B cell (primary cell): ENCODE data around the gene KRT79. TPM values are rescaled to one million over a fixed set of nuclear protein-coding genes. Genes with fewer than 3 reads are reported as not detected.

Source experiments
- ATAC-seq: fragments of 200-7000 bp; cut with Tn5 transposase; one replicate; pipeline ENCODE4 v1.10.0; 2021; ENCODE audit warnings: low read depth, mild to moderate bottlenecking, moderate number of reproducible peaks, moderate library complexity
- CTCF ChIA-PET: fragments of 350-600 bp; sonication (Branson Sonifier 250); formaldehyde crosslinking; loops from one replicate; lab custom pipeline; 2021; ENCODE audit warnings: antibody characterized with exemption, inconsistent platforms; lab: Charles Lee
- POLR2A ChIA-PET: fragments of 350-600 bp; sonication (Branson Sonifier 250); formaldehyde crosslinking; loops from one replicate; lab custom pipeline; 2021; ENCODE audit warnings: antibody characterized with exemption; lab: Charles Lee
- DNase-seq: peaks from one replicate; pipeline ENCODE4 v3.0.0; 2013
- H2AFZ ChIP-seq: 2 replicates; pipeline ENCODE4 v1.6.1; 2012; ENCODE audit warnings: mild to moderate bottlenecking, low read depth, low read length; ENCODE audit not compliant: insufficient read depth, poor library complexity, severe bottlenecking
- H3K27ac ChIP-seq, 2 donors: 1 replicate in 1 of 2; 2 replicates in 1 of 2; pipeline ENCODE4 v1.5.1; 2012 to 2013; ENCODE audit warnings: low read length in 2 of 2, mild to moderate bottlenecking in 2 of 2, moderate library complexity in 1 of 2
- H3K27me3 ChIP-seq, 4 experiments: fragments of 200-600 bp in 1 of 4; sonication (generic) in 1 of 4; replicated peaks in 1 of 4; 1 replicate in 2 of 4; 2 replicates in 2 of 4; pipeline versions ENCODE4 v1.6.1 to v1.7.0; 2013 to 2016; ENCODE audit warnings: low read length in 3 of 4, mild to moderate bottlenecking in 2 of 4, mixed read lengths in 1 of 4, moderate library complexity in 1 of 4; ENCODE audit not compliant: insufficient read depth in 4 of 4, control insufficient read depth in 3 of 4; ENCODE audit errors: control extremely low read depth in 1 of 4
- H3K36me3 ChIP-seq, 2 experiments: replicated peaks in 1 of 2; 1 replicate in 1 of 2; 2 replicates in 1 of 2; pipeline versions ENCODE4 v1.6.1 to v1.7.1; 2013; ENCODE audit warnings: low read length in 1 of 2; ENCODE audit not compliant: insufficient read depth in 2 of 2, control insufficient read depth in 1 of 2; ENCODE audit errors: control extremely low read depth in 1 of 2, extremely low read depth in 1 of 2
- H3K4me1 ChIP-seq, 2 donors: fragments of 200-600 bp in 1 of 2; sonication (generic) in 1 of 2; 1 replicate in 1 of 2; 2 replicates in 1 of 2; pipeline versions ENCODE4 v1.5.1 to v1.6.1; 2013 to 2017; ENCODE audit warnings: low read length in 2 of 2; ENCODE audit not compliant: control insufficient read depth in 2 of 2, insufficient read depth in 2 of 2
- H3K4me2 ChIP-seq: replicated peaks from 2 replicates; pipeline ENCODE3; 2012; ENCODE audit warnings: mild to moderate bottlenecking, low read depth, low read length; ENCODE audit not compliant: poor library complexity, severe bottlenecking
- H3K4me3 ChIP-seq, 5 experiments: fragments of 200-600 bp in 1 of 5; sonication (generic) in 1 of 5; 1 replicate in 3 of 5; 2 replicates in 2 of 5; pipeline versions ENCODE4 v1.5.1 to v1.7.0; 2011 to 2016; ENCODE audit warnings: low read length in 4 of 5, mild to moderate bottlenecking in 4 of 5, low read depth in 2 of 5, control low read depth in 1 of 5, moderate library complexity in 1 of 5; ENCODE audit not compliant: insufficient read depth in 1 of 5; ENCODE audit errors: control extremely low read depth in 1 of 5, extremely low read depth in 1 of 5
- H3K79me2 ChIP-seq: fragments of 200-600 bp; sonication (generic); one replicate; pipeline ENCODE4 v1.6.0; 2016; ENCODE audit warnings: low read length; ENCODE audit not compliant: control insufficient read depth, insufficient read depth
- H3K9ac ChIP-seq: fragments of 200-600 bp; sonication (generic); 2 replicates; pipeline ENCODE4 v1.6.1; 2017; ENCODE audit warnings: mild to moderate bottlenecking, low read length, moderate library complexity
- H3K9me3 ChIP-seq, 3 donors: one replicate each; pipeline versions ENCODE4 v1.6.1 to v1.7.1; 2013; ENCODE audit warnings: low read length in 2 of 3; ENCODE audit not compliant: control insufficient read depth in 2 of 3, insufficient read depth in 1 of 3; ENCODE audit errors: control extremely low read depth in 1 of 3
- H4K20me1 ChIP-seq: 2 replicates; pipeline ENCODE4 v1.6.0; 2012; ENCODE audit warnings: mild to moderate bottlenecking, low read length; ENCODE audit not compliant: insufficient read depth, control insufficient read depth, poor library complexity, severe bottlenecking
- H3K27ac Mint-ChIP-seq: one replicate; pipeline ENCODE4 v1.8.0; 2021; ENCODE audit warnings: mixed read lengths
- H3K27me3 Mint-ChIP-seq: one replicate; pipeline ENCODE4 v1.8.0; 2021; ENCODE audit warnings: mixed read lengths
- H3K4me1 Mint-ChIP-seq: one replicate; pipeline ENCODE4 v1.8.0; 2021; ENCODE audit warnings: mixed read lengths
- H3K4me3 Mint-ChIP-seq: one replicate; pipeline ENCODE4 v1.8.0; 2021; ENCODE audit warnings: mixed read lengths
- H3K9me3 Mint-ChIP-seq: one replicate; pipeline ENCODE4 v1.8.0; 2022; ENCODE audit warnings: mixed read lengths; ENCODE audit not compliant: insufficient read depth
- CTCF ChIP-seq: fragments of 200-600 bp; IDR thresholded peaks from one replicate; pipeline ENCODE4 v1.8.0; 2022; ENCODE audit warnings: antibody characterized with exemption, mild to moderate bottlenecking
- EZH2 ChIP-seq: IDR thresholded peaks from 2 replicates; pipeline ENCODE4 v1.6.1; 2012; ENCODE audit warnings: borderline replicate concordance, low read depth, mild to moderate bottlenecking, moderate library complexity, low read length; ENCODE audit not compliant: insufficient read depth, poor library complexity, severe bottlenecking
- WGBS: methylation state at CpG from one replicate; pipeline ENCODE4 v1.1.5; 2013; ENCODE audit warnings: missing lambda C conversion rate; ENCODE audit not compliant: insufficient coverage; 5-methylcytosine and 5-hydroxymethylcytosine counted together
- intact Hi-C: fragments of 100-400 bp; cut with micrococcal nuclease; formaldehyde crosslinking; loops from one replicate; pipeline ENCODE4 v1.10.0; 2022
- polyA plus RNA-seq: library from polyadenylated mRNA; depleted of rRNA; stranded (reverse); fragments of >200 nt; gene quantifications from 2 replicates; pipeline ENCODE4 v1.2.3, GENCODE V29; 2012
- total RNA-seq, 2 donors: library from RNA; stranded (reverse); fragments of 120-200 nt in 1 of 2; gene quantifications; 1 replicate in 1 of 2; 2 replicates in 1 of 2; pipeline versions ENCODE4 v1.2.3 to v1.2.4, GENCODE V29; 2013 to 2022

Gene KRT79
- total and polyA plus RNA-seq, 2 donors (not counting 1 experiment from before 2014, with no cell fraction given), result not detected

- Histone ChIP-seq H3K9me3 (no peaks in the 10 kb centered on the region), H3K4me1 (no peaks in the 10 kb centered on the region), H3K4me3 (no peak overlapping the region), H3K9ac (no peak overlapping the region), H3K36me3 (no peaks in the 10 kb centered on the region), H3K4me2 (no peak overlapping the region), H2AFZ (no peak overlapping the region), H3K27me3 (peaks cover 0 to 8% (median 0%) of the 10 kb centered on the region in 4 experiments), H3K79me2 (no peaks in the 10 kb centered on the region), H3K27ac (no peak overlapping the region), H4K20me1 (no peaks in the 10 kb centered on the region)
- Mint-ChIP-seq H3K27me3 (peaks cover 27% of the 10 kb centered on the region), H3K27ac (no peak overlapping the region), H3K4me1 (no peaks in the 10 kb centered on the region), H3K4me3 (no peak overlapping the region), H3K9me3 (no peaks in the 10 kb centered on the region)
- ATAC-seq, result no peak
- no peak for TF ChIP-seq EZH2
- no peak for TF ChIP-seq CTCF
- ChIA-PET POLR2A (no interaction called here), CTCF (no interaction called here)
- no peak for DNase-seq
- intact Hi-C loops, result no loop called here
- WGBS, result 20% methylated on average over 2 of the region's 2 CpGs
Measured at GRCh38 chr12:52828591-52829021, 5.5 kb downstream of the KRT79 start.

- Histone ChIP-seq H3K9ac (no peak overlapping the region), H3K9me3 (no peaks in the 10 kb centered on the region), H3K4me2 (no peak overlapping the region), H3K27me3 (peaks cover 0 to 8% (median 0%) of the 10 kb centered on the region in 4 experiments), H3K27ac (no peak overlapping the region), H2AFZ (no peak overlapping the region), H4K20me1 (no peaks in the 10 kb centered on the region), H3K4me1 (no peaks in the 10 kb centered on the region), H3K4me3 (no peak overlapping the region), H3K36me3 (no peaks in the 10 kb centered on the region), H3K79me2 (no peaks in the 10 kb centered on the region)
- ChIA-PET POLR2A (no interaction called here), CTCF (no interaction called here)
- no peak overlapping the region for H3K27ac Mint-ChIP-seq
- no peaks in the 10 kb centered on the region for H3K9me3 Mint-ChIP-seq
- DNase-seq (no peak), ATAC-seq (no peak)
- intact Hi-C loops, result no loop called here
- H3K4me3 Mint-ChIP-seq, result no peak overlapping the region
- H3K4me1 Mint-ChIP-seq, result no peaks in the 10 kb centered on the region
- TF ChIP-seq CTCF (no peak), EZH2 (no peak)
- peaks cover 31% of the 10 kb centered on the region for H3K27me3 Mint-ChIP-seq
Measured at GRCh38 chr12:52828156-52828555, 6.0 kb downstream of the KRT79 start.
